ENCODE results near the gene ATXN7. TPM values are rescaled to one million over a fixed set of nuclear protein-coding genes. Genes with fewer than 3 reads are reported as not detected.

ATXN7 gene
- total RNA-seq, 1 experiment from 2014 or later, result 3.6 TPM

GRCh38 chr3:63908776-63909175 is 45.1 kb downstream of the ATXN7 start:
- H3K79me2 ChIP-seq (ENCODE audit: low read length), result peaks cover 21% of the 10 kb centered on the region
- H3K9me2 ChIP-seq (replicated peaks; ENCODE audit: low read length), result no peaks in the 10 kb centered on the region
- no peak overlapping the region for H3K4me2 ChIP-seq (ENCODE audit: low read length)
- H3K27me3 ChIP-seq (ENCODE audit: low read length), result no peaks in the 10 kb centered on the region
- no peak overlapping the region for H3K9ac ChIP-seq (ENCODE audit: low read length)
- DNase-seq (no peak), ATAC-seq (no peak)
- CTCF ChIA-PET, result no interaction called here
- peaks cover 12% of the 10 kb centered on the region for H3K4me1 ChIP-seq (ENCODE audit: insufficient read depth, low read length)
- no peaks in the 10 kb centered on the region for H4K20me1 ChIP-seq (ENCODE audit: low read length)
- no peak overlapping the region for H3K4me3 ChIP-seq (ENCODE audit: low read length)
- H2AFZ ChIP-seq (ENCODE audit: low read length), result no peak overlapping the region
- no peaks in the 10 kb centered on the region for H3K9me3 ChIP-seq (ENCODE audit: low read length)
- BruUV-seq (replicated peaks), result no TSS peak
- H3K36me3 ChIP-seq (ENCODE audit: low read depth, low read length), result no peaks in the 10 kb centered on the region
- H3K27ac ChIP-seq (ENCODE audit: low read length), result no peak overlapping the region
- POLR2A ChIA-PET (ENCODE audit: unreplicated experiment), result no interaction called here
- TF ChIP-seq EZH2 (IDR thresholded peaks at IDR 0.05; ENCODE audit: low read length, unreplicated experiment), result no peak
- TF ChIP-seq CTCF (conservative IDR thresholded peaks at IDR 0.05; ENCODE audit: low read depth, low read length), result no peak
- TF ChIP-seq EZH2phosphoT487 (IDR thresholded peaks at IDR 0.05; ENCODE audit: borderline replicate concordance, low read length), result no peak
- intact Hi-C loops (cut with micrococcal nuclease), result no loop called here
- no peaks in the 10 kb centered on the region for H3F3A ChIP-seq (ENCODE audit: low read length, unreplicated experiment)

DNA sequence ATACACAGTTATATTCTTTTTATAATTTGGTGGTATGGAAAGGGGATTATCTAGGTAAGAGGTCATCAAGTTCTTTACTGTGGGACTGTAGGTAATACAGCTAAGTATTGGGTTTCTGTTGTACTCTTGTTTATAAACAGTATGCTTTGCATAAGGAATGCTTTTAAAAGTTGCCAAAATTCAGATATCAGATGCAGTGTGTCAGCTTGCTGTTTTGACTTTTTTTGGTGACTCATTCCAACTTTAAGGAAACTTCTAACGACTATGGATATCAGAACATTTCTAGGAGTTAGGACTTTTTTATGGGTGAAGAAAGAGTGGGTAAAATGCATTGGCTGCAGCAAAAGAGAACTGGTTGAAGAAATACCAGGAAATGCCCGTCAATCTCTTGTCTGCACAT is 45.8 kb downstream of the ATXN7 start:
- intact Hi-C loops (cut with micrococcal nuclease), result no loop called here
- Histone ChIP-seq H3K4me2 (ENCODE audit: low read length) (no peak overlapping the region), H3K9me3 (ENCODE audit: low read length) (no peaks in the 10 kb centered on the region), H2AFZ (ENCODE audit: low read length) (no peak overlapping the region), H3K4me3 (ENCODE audit: low read length) (no peak overlapping the region), H3K36me3 (ENCODE audit: low read depth, low read length) (no peaks in the 10 kb centered on the region), H3K27me3 (ENCODE audit: low read length) (no peaks in the 10 kb centered on the region), H3K4me1 (ENCODE audit: insufficient read depth, low read length) (peaks cover 19% of the 10 kb centered on the region), H3F3A (ENCODE audit: low read length, unreplicated experiment) (no peaks in the 10 kb centered on the region), H3K79me2 (ENCODE audit: low read length) (peaks cover 27% of the 10 kb centered on the region), H3K27ac (ENCODE audit: low read length) (no peak overlapping the region), H3K9me2 (replicated peaks; ENCODE audit: low read length) (no peaks in the 10 kb centered on the region), H4K20me1 (ENCODE audit: low read length) (peaks cover 4% of the 10 kb centered on the region; the same call in 1 of the 2 replicates), H3K9ac (ENCODE audit: low read length) (no peak overlapping the region)
- TF ChIP-seq EZH2 (IDR thresholded peaks at IDR 0.05; ENCODE audit: low read length, unreplicated experiment) (no peak), EZH2phosphoT487 (IDR thresholded peaks at IDR 0.05; ENCODE audit: borderline replicate concordance, low read length) (no peak), CTCF (conservative IDR thresholded peaks at IDR 0.05; ENCODE audit: low read depth, low read length) (no peak)
- ATAC-seq, result no peak
- DNase-seq, result no peak
- ChIA-PET CTCF (no interaction called here), POLR2A (ENCODE audit: unreplicated experiment) (no interaction called here)
- no TSS peak for BruUV-seq (replicated peaks)

- Histone ChIP-seq H3K9me2 (replicated peaks; ENCODE audit: low read length) (no peaks in the 10 kb centered on the region), H3K27ac (ENCODE audit: low read length) (no peak overlapping the region), H3F3A (ENCODE audit: low read length, unreplicated experiment) (no peaks in the 10 kb centered on the region), H3K36me3 (ENCODE audit: low read depth, low read length) (no peaks in the 10 kb centered on the region), H3K27me3 (ENCODE audit: low read length) (no peaks in the 10 kb centered on the region), H3K4me2 (ENCODE audit: low read length) (no peak overlapping the region), H3K4me1 (ENCODE audit: insufficient read depth, low read length) (peaks cover 22% of the 10 kb centered on the region), H4K20me1 (ENCODE audit: low read length) (peaks cover 4% of the 10 kb centered on the region; the same call in 1 of the 2 replicates), H3K9ac (ENCODE audit: low read length) (no peak overlapping the region), H3K9me3 (ENCODE audit: low read length) (no peaks in the 10 kb centered on the region), H2AFZ (ENCODE audit: low read length) (no peak overlapping the region), H3K4me3 (ENCODE audit: low read length) (no peak overlapping the region), H3K79me2 (ENCODE audit: low read length) (peaks cover 33% of the 10 kb centered on the region)
- no TSS peak for BruUV-seq (replicated peaks)
- TF ChIP-seq EZH2 (IDR thresholded peaks at IDR 0.05; ENCODE audit: low read length, unreplicated experiment) (no peak), CTCF (conservative IDR thresholded peaks at IDR 0.05; ENCODE audit: low read depth, low read length) (no peak), EZH2phosphoT487 (IDR thresholded peaks at IDR 0.05; ENCODE audit: borderline replicate concordance, low read length) (no peak)
- intact Hi-C loops (cut with micrococcal nuclease), result loop anchor here (5.0 to 10.0 kb wide), 3 partner anchors 48 to 88 kb away; partner anchors contain the start of genes ATXN7 and THOC7
- ATAC-seq (no peak), DNase-seq (no peak)
- ChIA-PET POLR2A (ENCODE audit: unreplicated experiment) (no interaction called here), CTCF (no interaction called here)
Observed at GRCh38 chr3:63910001-63910400, 46.3 kb downstream of the ATXN7 start.
